ENCODE data around the gene CCNB2.

GRCh38 chr15:59059076-59059597, 45.8 kb upstream of the CCNB2 start:
- TF ChIP-seq CTCF (IDR thresholded peaks at IDR 0.05; ENCODE audit: low read depth, low read length, poor library complexity, severe bottlenecking) = no peak
- TF ChIP-seq EZH2phosphoT487 (IDR thresholded peaks at IDR 0.05; ENCODE audit: borderline replicate concordance, low read length) = no peak

Measured in DOHH2 (cell line).